Measurements from ENCODE around the gene MESD. TPM values are rescaled to one million over a fixed set of nuclear protein-coding genes. Genes with fewer than 3 reads are reported as not detected.

MESD gene
- polyA plus RNA-seq, 1 of the 3 experiments (the other 2 are of a cell fraction): 15.2 TPM

GRCh38 chr15:80946576-80946975 lies 43.0 kb downstream of the MESD start:
- Histone ChIP-seq H3K9me2 (no peaks in the 10 kb centered on the region), H3K4me2 (no peak overlapping the region), H3K4me1 (ENCODE audit: control insufficient read depth in 1 of 2, insufficient read depth in 2 of 2, low read depth in 1 of 2, low read length in 1 of 2) (no peaks in the 10 kb centered on the region), H3K27ac (ENCODE audit: low read depth in 2 of 2, low read length in 1 of 2) (no peak overlapping the region), H3K9me3 (no peaks in the 10 kb centered on the region), H3K36me3 (replicated peaks in 1 of 2; ENCODE audit: control insufficient read depth in 1 of 2, insufficient read depth in 2 of 2, low read length in 1 of 2) (peaks cover 7 to 85% of the 10 kb centered on the region in 2 experiments), H3K4me3 (ENCODE audit: low read depth in 2 of 2, low read length in 1 of 2) (no peak overlapping the region), H3F3A (replicated peaks; ENCODE audit: insufficient read depth) (no peaks in the 10 kb centered on the region), H2AFZ (ENCODE audit: low read depth) (no peak overlapping the region), H4K20me1 (ENCODE audit: insufficient read depth) (no peaks in the 10 kb centered on the region), H3K79me2 (ENCODE audit: insufficient read depth) (no peaks in the 10 kb centered on the region), H3K27me3 (ENCODE audit: insufficient read depth) (no peaks in the 10 kb centered on the region), H3K9ac (no peak overlapping the region)
- no peak for DNase-seq
- WGBS (ENCODE audit: low lambda C conversion rate): 93% methylated on average over 8 of the region's 8 CpGs
- TF ChIP-seq RAD21 (IDR thresholded peaks at IDR 0.05; ENCODE audit: low read length) (no peak), GABPA (IDR thresholded peaks at IDR 0.05; ENCODE audit: low read depth) (no peak), TCF12 (IDR thresholded peaks at IDR 0.05) (no peak), TEAD4 (IDR thresholded peaks at IDR 0.05; ENCODE audit: borderline replicate concordance, insufficient read depth) (no peak), SMC3 (IDR thresholded peaks at IDR 0.05; ENCODE audit: low read depth, low read length) (no peak), RFX5 (IDR thresholded peaks at IDR 0.05; ENCODE audit: low read length) (no peak), MXI1 (IDR thresholded peaks at IDR 0.05; ENCODE audit: low read depth, low read length) (no peak), RCOR1 (IDR thresholded peaks at IDR 0.05; ENCODE audit: low read length) (no peak), GATA2 (CRISPR knock-in tag; IDR thresholded peaks at IDR 0.05) (no peak), NRF1 (IDR thresholded peaks at IDR 0.05; ENCODE audit: low read depth, low read length) (no peak), SIN3A (IDR thresholded peaks at IDR 0.05; ENCODE audit: borderline replicate concordance, low read depth, low read length) (no peak), CHD2 (IDR thresholded peaks at IDR 0.05; ENCODE audit: low read length, partially characterized antibody) (no peak), ELF1 (IDR thresholded peaks at IDR 0.05) (no peak)
- TF ChIP-seq, protein P1, sequence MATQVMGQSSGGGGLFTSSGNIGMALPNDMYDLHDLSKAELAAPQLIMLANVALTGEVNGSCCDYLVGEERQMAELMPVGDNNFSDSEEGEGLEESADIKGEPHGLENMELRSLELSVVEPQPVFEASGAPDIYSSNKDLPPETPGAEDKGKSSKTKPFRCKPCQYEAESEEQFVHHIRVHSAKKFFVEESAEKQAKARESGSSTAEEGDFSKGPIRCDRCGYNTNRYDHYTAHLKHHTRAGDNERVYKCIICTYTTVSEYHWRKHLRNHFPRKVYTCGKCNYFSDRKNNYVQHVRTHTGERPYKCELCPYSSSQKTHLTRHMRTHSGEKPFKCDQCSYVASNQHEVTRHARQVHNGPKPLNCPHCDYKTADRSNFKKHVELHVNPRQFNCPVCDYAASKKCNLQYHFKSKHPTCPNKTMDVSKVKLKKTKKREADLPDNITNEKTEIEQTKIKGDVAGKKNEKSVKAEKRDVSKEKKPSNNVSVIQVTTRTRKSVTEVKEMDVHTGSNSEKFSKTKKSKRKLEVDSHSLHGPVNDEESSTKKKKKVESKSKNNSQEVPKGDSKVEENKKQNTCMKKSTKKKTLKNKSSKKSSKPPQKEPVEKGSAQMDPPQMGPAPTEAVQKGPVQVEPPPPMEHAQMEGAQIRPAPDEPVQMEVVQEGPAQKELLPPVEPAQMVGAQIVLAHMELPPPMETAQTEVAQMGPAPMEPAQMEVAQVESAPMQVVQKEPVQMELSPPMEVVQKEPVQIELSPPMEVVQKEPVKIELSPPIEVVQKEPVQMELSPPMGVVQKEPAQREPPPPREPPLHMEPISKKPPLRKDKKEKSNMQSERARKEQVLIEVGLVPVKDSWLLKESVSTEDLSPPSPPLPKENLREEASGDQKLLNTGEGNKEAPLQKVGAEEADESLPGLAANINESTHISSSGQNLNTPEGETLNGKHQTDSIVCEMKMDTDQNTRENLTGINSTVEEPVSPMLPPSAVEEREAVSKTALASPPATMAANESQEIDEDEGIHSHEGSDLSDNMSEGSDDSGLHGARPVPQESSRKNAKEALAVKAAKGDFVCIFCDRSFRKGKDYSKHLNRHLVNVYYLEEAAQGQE (IDR thresholded peaks at IDR 0.05; ENCODE audit: low read depth, low read length): no peak
- TF ChIP-seq, protein P2, sequence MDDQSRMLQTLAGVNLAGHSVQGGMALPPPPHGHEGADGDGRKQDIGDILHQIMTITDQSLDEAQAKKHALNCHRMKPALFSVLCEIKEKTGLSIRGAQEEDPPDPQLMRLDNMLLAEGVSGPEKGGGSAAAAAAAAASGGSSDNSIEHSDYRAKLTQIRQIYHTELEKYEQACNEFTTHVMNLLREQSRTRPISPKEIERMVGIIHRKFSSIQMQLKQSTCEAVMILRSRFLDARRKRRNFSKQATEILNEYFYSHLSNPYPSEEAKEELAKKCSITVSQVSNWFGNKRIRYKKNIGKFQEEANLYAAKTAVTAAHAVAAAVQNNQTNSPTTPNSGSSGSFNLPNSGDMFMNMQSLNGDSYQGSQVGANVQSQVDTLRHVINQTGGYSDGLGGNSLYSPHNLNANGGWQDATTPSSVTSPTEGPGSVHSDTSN (IDR thresholded peaks at IDR 0.05): no peak
- TF ChIP-seq, protein P3, sequence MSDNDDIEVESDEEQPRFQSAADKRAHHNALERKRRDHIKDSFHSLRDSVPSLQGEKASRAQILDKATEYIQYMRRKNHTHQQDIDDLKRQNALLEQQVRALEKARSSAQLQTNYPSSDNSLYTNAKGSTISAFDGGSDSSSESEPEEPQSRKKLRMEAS (IDR thresholded peaks at IDR 0.05; ENCODE audit: low read depth): no peak
- TF ChIP-seq, protein P4, sequence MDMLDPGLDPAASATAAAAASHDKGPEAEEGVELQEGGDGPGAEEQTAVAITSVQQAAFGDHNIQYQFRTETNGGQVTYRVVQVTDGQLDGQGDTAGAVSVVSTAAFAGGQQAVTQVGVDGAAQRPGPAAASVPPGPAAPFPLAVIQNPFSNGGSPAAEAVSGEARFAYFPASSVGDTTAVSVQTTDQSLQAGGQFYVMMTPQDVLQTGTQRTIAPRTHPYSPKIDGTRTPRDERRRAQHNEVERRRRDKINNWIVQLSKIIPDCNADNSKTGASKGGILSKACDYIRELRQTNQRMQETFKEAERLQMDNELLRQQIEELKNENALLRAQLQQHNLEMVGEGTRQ (IDR thresholded peaks at IDR 0.05; ENCODE audit: borderline replicate concordance, low read depth, low read length): no peak
- POLR2A ChIA-PET: no interaction called here
- CTCF ChIA-PET: interaction anchor here (1.2 to 1.5 kb wide), 2 partner anchors 24 to 379 kb away, joined by 3 to 7 read pairs; no protein-coding TSS in a partner anchor
